Keratinocyte (primary cell): ENCODE results near the gene GINS1. TPM values are rescaled to one million over a fixed set of nuclear protein-coding genes. Genes with fewer than 3 reads are reported as not detected.
"Not testable (repeated sequence)": the region's sequence is repeated elsewhere in the genome, so short reads cannot be mapped to it uniquely, and the experiment has no call there.

Source experiments
- DNase-seq: peaks from one replicate; pipeline ENCODE4 v3.0.0-alpha.2; 2011; ENCODE audit warnings: low read depth, missing footprints, low spot score
- FAIRE-seq: peaks from 2 replicates; lab custom pipeline; 2011; peaks lifted over from hg19 to GRCh38; lab: Jason Lieb, UNC
- H2AFZ ChIP-seq: 2 replicates; pipeline ENCODE4 v1.6.0; 2012; ENCODE audit warnings: low read length, control low read depth, inconsistent platforms; ENCODE audit not compliant: control insufficient read depth
- H3K27ac ChIP-seq: 2 replicates; pipeline ENCODE4 v1.5.1; 2011; ENCODE audit warnings: low read length; ENCODE audit not compliant: control insufficient read depth, insufficient read depth
- H3K27me3 ChIP-seq: 3 replicates; pipeline ENCODE4 v1.6.0; 2011; ENCODE audit warnings: low read length; ENCODE audit not compliant: control insufficient read depth, insufficient read depth; ENCODE audit errors: extremely low read depth
- H3K36me3 ChIP-seq, 2 experiments: 2 replicates in 1 of 2; 3 replicates in 1 of 2; pipeline ENCODE4 v1.5.1; 2011; ENCODE audit warnings: low read length in 2 of 2, mild to moderate bottlenecking in 1 of 2; ENCODE audit not compliant: control insufficient read depth in 2 of 2, insufficient read depth in 2 of 2; ENCODE audit errors: extremely low read depth in 1 of 2
- H3K4me1 ChIP-seq: 3 replicates; pipeline ENCODE4 v1.5.1; 2011; ENCODE audit warnings: low read length; ENCODE audit not compliant: control insufficient read depth, insufficient read depth; ENCODE audit errors: extremely low read depth
- H3K4me2 ChIP-seq: 3 replicates; pipeline ENCODE4 v1.6.0; 2011; ENCODE audit warnings: low read depth, low read length; ENCODE audit not compliant: control insufficient read depth, insufficient read depth; ENCODE audit errors: extremely low read depth
- H3K4me3 ChIP-seq, 3 experiments: fragments of 200-600 bp in 1 of 3; sonication (generic) in 1 of 3; 2 replicates in 2 of 3; 3 replicates in 1 of 3; pipeline ENCODE4 v1.5.1; 2011 to 2016; ENCODE audit warnings: low read length in 3 of 3, mild to moderate bottlenecking in 3 of 3, control low read depth in 2 of 3, inconsistent platforms in 1 of 3, low read depth in 1 of 3, mixed read lengths in 1 of 3, mixed run types in 1 of 3, moderate library complexity in 1 of 3; ENCODE audit not compliant: control insufficient read depth in 2 of 3, insufficient read depth in 2 of 3; ENCODE audit errors: extremely low read depth in 1 of 3
- H3K79me2 ChIP-seq: 2 replicates; pipeline ENCODE4 v1.6.0; 2012; ENCODE audit warnings: low read length; ENCODE audit not compliant: control insufficient read depth, insufficient read depth
- H3K9ac ChIP-seq: 3 replicates; pipeline ENCODE4 v1.6.0; 2011; ENCODE audit warnings: low read length; ENCODE audit not compliant: control insufficient read depth, insufficient read depth; ENCODE audit errors: extremely low read depth
- H3K9me1 ChIP-seq: 3 replicates; pipeline ENCODE4 v1.6.0; 2011; ENCODE audit warnings: low read length; ENCODE audit not compliant: control insufficient read depth, insufficient read depth; ENCODE audit errors: extremely low read depth
- H3K9me3 ChIP-seq: 2 replicates; pipeline ENCODE4 v1.5.1; 2012; ENCODE audit warnings: low read depth, low read length; ENCODE audit not compliant: control insufficient read depth
- H4K20me1 ChIP-seq: 3 replicates; pipeline ENCODE4 v1.6.0; 2011; ENCODE audit warnings: low read length; ENCODE audit not compliant: control insufficient read depth, insufficient read depth; ENCODE audit errors: extremely low read depth
- CTCF ChIP-seq, 3 experiments: IDR thresholded peaks in 1 of 3; conservative IDR thresholded peaks in 1 of 3; optimal IDR thresholded peaks in 1 of 3; 2 replicates in 2 of 3; 3 replicates in 1 of 3; pipeline versions ENCODE3 to v1.5.1; 2011; ENCODE audit warnings: low read length in 3 of 3, mild to moderate bottlenecking in 3 of 3, moderate library complexity in 2 of 3, control low read depth in 1 of 3, inconsistent platforms in 1 of 3; ENCODE audit not compliant: insufficient read depth in 2 of 3; ENCODE audit errors: extremely low read depth in 1 of 3
- EZH2 ChIP-seq: IDR thresholded peaks from one replicate; pipeline ENCODE4 v1.6.1; 2012; ENCODE audit warnings: inconsistent platforms, mild to moderate bottlenecking, low read length, moderate library complexity
- dilution Hi-C: fragments of 300-500 bp; cut with MboI; formaldehyde crosslinking; loops from one replicate; pipeline ENCODE4 v1.7.0; 2020; ENCODE audit warnings: low sequenced_read_pairs; ENCODE audit not compliant: extremely low pct_ligation_motif_present
- polyA plus RNA-seq, 5 experiments: library from polyadenylated mRNA; depleted of rRNA in 3 of 5; stranded (reverse) in 3 of 5; stranded (forward) in 1 of 5; unstranded in 1 of 5; fragments of >200 nt; gene quantifications; 1 replicate in 1 of 5; 2 replicates in 3 of 5; 3 replicates in 1 of 5; pipeline versions ENCODE4 v1.2.1 to v1.2.3, GENCODE V29; 2011 to 2012; ENCODE audit warnings: missing spikeins in 2 of 5, low read depth in 1 of 5, low replicate concordance in 1 of 5

GINS1 gene
- polyA plus RNA-seq, 1 donor (not counting 4 experiments of a cell fraction or from before 2014, with no cell fraction given): 12.5 TPM

GRCh38 chr20:25470045-25470444, 62.6 kb downstream of the GINS1 start:
- no peaks in the 10 kb centered on the region for H3K79me2 ChIP-seq
- H3K4me3 ChIP-seq: no peak overlapping the region
- DNase-seq: no peak
- no peak overlapping the region for H3K4me2 ChIP-seq
- no peaks in the 10 kb centered on the region for H3K36me3 ChIP-seq
- peak; percentile 71 to 96 (median 86) for TF ChIP-seq CTCF (optimal IDR thresholded peaks at IDR 0.05 in 1 of 3, IDR thresholded peaks at IDR 0.05 in 1 of 3, conservative IDR thresholded peaks at IDR 0.05 in 1 of 3; ENCODE audit: extremely low read depth in 1 of 3, insufficient read depth in 2 of 3, low read length in 3 of 3)
- no peak for TF ChIP-seq EZH2
- no peak overlapping the region for H3K9ac ChIP-seq
- dilution Hi-C loops: no loop called here
- H3K27me3 ChIP-seq: no peaks in the 10 kb centered on the region
- H4K20me1 ChIP-seq: no peaks in the 10 kb centered on the region
- peak; percentile 68 for FAIRE-seq
- no peak overlapping the region for H2AFZ ChIP-seq
- H3K27ac ChIP-seq: no peak overlapping the region
- H3K4me1 ChIP-seq: no peaks in the 10 kb centered on the region
- no peaks in the 10 kb centered on the region for H3K9me1 ChIP-seq
- H3K9me3 ChIP-seq: no peaks in the 10 kb centered on the region

DNA sequence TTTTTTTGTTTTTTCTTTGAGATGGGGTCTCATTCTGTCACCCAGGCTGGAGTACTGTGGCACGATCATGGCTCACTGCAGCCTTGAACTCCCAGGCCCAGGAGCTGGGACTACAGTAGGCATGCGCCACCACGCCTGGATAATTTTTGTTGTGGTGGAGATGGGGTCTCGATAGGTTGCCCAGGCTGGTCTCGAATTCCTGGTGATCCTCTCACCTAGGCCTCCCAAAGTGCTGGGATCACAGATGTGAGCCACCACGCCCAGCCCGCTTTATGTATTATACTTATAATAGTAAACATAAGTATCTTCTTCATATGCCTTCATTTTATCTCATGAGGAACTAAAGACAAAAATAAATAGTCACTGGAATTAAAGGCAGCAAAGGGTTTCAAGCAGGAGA, 63.5 kb downstream of the GINS1 start:
- Histone ChIP-seq H3K4me2 (no peak overlapping the region), H4K20me1 (no peaks in the 10 kb centered on the region), H3K9me1 (no peaks in the 10 kb centered on the region), H3K9ac (no peak overlapping the region), H3K79me2 (no peaks in the 10 kb centered on the region), H2AFZ (no peak overlapping the region), H3K9me3 (no peaks in the 10 kb centered on the region), H3K27ac (no peak overlapping the region), H3K4me3 (no peak overlapping the region), H3K4me1 (no peaks in the 10 kb centered on the region), H3K27me3 (no peaks in the 10 kb centered on the region), H3K36me3 (no peaks in the 10 kb centered on the region)
- dilution Hi-C loops: no loop called here
- DNase-seq: no peak
- no peak for FAIRE-seq
- TF ChIP-seq CTCF (optimal IDR thresholded peaks at IDR 0.05 in 1 of 3, IDR thresholded peaks at IDR 0.05 in 1 of 3, conservative IDR thresholded peaks at IDR 0.05 in 1 of 3; ENCODE audit: extremely low read depth in 1 of 3, insufficient read depth in 2 of 3, low read length in 3 of 3): no peak
- no peak for TF ChIP-seq EZH2

- H3K9ac ChIP-seq, H3K4me1 ChIP-seq, H3K27ac ChIP-seq, DNase-seq, H3K4me2 ChIP-seq, FAIRE-seq, dilution Hi-C loops, H3K4me3 ChIP-seq, H3K27me3 ChIP-seq, H3K79me2 ChIP-seq, H4K20me1 ChIP-seq, H3K9me3 ChIP-seq, H2AFZ ChIP-seq, H3K9me1 ChIP-seq, H3K36me3 ChIP-seq: not testable (repeated sequence)
Measured at GRCh38 chr20:25473297-25473696, 65.8 kb downstream of the GINS1 start.
